WTC11 (cell line): Measurements from ENCODE around the gene FAM20A.

Source experiments
- ZNF138 ChIP-seq: sonication (generic); formaldehyde crosslinking; conservative IDR thresholded peaks from 2 replicates; pipeline ENCODE4 v1.8.1; 2022; ENCODE audit warnings: mild to moderate bottlenecking, moderate library complexity, missing genetic modification reagents
- TF ChIP-seq, protein P1 (sequence below): fragments of 200-600 bp; IDR thresholded peaks from 2 replicates; pipeline ENCODE4 v1.8.0; 2022; ENCODE audit warnings: antibody characterized with exemption
- TF ChIP-seq, protein P2 (sequence below): sonication (generic); formaldehyde crosslinking; IDR thresholded peaks from 2 replicates; pipeline ENCODE4 v1.8.0; 2022; ENCODE audit warnings: mild to moderate bottlenecking, missing genetic modification reagents
- TF ChIP-seq, protein P3 (sequence below): sonication (generic); formaldehyde crosslinking; conservative IDR thresholded peaks from 2 replicates; pipeline ENCODE4 v1.8.1; 2023; ENCODE audit warnings: mild to moderate bottlenecking, low read depth, missing genetic modification reagents, moderate library complexity

DNA sequence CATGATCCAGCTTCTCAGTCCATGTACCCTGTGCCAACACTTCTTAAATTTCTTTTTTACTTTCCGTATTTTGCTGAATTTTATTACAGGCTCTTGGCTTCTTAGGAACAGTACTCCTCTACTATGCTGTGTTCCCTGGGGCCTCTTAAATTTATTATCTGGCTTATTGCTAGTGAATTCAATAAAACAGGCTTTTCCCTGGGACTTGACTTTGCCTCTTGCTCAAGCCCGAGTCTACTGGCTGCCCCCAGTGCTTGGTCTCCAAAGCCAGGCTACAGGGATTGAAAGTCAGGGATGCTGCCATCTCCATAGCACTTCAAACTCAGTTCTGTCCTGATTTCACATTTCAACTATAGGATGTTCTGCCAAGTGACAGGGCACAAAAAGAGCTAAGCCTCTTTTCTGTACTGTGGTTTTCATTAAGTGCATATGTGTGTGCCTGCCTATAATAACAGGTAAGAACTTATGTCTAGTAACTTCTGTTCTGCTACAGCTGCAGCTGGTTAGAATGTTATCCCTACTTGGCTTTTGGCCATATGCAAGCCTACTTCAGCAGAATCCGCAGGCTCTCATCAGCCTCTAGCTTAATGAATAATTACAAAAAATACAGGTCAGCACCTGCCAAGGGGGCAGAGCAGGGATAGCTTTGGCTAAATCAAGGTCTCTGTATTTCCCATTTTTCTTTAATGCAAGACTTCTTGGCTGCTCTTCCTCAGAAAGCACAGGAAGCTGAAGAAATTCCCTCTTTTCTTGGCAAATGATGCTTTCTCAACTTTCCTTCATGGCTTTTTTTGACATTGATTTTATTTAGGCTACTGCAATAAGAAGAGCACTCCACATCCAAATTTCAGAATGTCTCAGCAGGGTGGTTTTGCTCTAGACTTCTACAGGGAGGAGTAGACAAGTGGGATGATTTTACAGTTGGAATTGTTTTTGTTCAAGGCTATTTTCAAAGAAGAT lies 8.2 kb downstream of the FAM20A start:
- TF ChIP-seq, protein P1, sequence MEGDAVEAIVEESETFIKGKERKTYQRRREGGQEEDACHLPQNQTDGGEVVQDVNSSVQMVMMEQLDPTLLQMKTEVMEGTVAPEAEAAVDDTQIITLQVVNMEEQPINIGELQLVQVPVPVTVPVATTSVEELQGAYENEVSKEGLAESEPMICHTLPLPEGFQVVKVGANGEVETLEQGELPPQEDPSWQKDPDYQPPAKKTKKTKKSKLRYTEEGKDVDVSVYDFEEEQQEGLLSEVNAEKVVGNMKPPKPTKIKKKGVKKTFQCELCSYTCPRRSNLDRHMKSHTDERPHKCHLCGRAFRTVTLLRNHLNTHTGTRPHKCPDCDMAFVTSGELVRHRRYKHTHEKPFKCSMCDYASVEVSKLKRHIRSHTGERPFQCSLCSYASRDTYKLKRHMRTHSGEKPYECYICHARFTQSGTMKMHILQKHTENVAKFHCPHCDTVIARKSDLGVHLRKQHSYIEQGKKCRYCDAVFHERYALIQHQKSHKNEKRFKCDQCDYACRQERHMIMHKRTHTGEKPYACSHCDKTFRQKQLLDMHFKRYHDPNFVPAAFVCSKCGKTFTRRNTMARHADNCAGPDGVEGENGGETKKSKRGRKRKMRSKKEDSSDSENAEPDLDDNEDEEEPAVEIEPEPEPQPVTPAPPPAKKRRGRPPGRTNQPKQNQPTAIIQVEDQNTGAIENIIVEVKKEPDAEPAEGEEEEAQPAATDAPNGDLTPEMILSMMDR = no peak
- TF ChIP-seq, protein P2, sequence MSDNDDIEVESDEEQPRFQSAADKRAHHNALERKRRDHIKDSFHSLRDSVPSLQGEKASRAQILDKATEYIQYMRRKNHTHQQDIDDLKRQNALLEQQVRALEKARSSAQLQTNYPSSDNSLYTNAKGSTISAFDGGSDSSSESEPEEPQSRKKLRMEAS = no peak
- TF ChIP-seq, protein P3, sequence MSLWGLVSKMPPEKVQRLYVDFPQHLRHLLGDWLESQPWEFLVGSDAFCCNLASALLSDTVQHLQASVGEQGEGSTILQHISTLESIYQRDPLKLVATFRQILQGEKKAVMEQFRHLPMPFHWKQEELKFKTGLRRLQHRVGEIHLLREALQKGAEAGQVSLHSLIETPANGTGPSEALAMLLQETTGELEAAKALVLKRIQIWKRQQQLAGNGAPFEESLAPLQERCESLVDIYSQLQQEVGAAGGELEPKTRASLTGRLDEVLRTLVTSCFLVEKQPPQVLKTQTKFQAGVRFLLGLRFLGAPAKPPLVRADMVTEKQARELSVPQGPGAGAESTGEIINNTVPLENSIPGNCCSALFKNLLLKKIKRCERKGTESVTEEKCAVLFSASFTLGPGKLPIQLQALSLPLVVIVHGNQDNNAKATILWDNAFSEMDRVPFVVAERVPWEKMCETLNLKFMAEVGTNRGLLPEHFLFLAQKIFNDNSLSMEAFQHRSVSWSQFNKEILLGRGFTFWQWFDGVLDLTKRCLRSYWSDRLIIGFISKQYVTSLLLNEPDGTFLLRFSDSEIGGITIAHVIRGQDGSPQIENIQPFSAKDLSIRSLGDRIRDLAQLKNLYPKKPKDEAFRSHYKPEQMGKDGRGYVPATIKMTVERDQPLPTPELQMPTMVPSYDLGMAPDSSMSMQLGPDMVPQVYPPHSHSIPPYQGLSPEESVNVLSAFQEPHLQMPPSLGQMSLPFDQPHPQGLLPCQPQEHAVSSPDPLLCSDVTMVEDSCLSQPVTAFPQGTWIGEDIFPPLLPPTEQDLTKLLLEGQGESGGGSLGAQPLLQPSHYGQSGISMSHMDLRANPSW = no peak
- no peak for TF ChIP-seq ZNF138 (CRISPR knock-in tag)
